IPS-20b (cell line): ENCODE results near the gene NMNAT2.

Experiments used
- H3K27ac ChIP-seq: one replicate; pipeline ENCODE4 v1.5.1; 2013; ENCODE audit warnings: low read length
- H3K27me3 ChIP-seq: 2 replicates; pipeline ENCODE4 v1.6.1; 2013; ENCODE audit warnings: mild to moderate bottlenecking, low read length, inconsistent platforms; ENCODE audit not compliant: insufficient read depth
- H3K36me3 ChIP-seq: 2 replicates; pipeline ENCODE4 v1.6.1; 2013; ENCODE audit warnings: low read depth, mild to moderate bottlenecking, inconsistent platforms, low read length, moderate library complexity; ENCODE audit not compliant: insufficient read depth
- H3K4me1 ChIP-seq: 2 replicates; pipeline ENCODE4 v1.6.1; 2013; ENCODE audit warnings: mild to moderate bottlenecking, control low read depth, inconsistent platforms, low read length, moderate library complexity; ENCODE audit not compliant: insufficient read depth
- H3K4me3 ChIP-seq: 2 replicates; pipeline ENCODE4 v1.5.1; 2013; ENCODE audit warnings: mild to moderate bottlenecking, low read length, inconsistent platforms
- H3K9ac ChIP-seq: 2 replicates; pipeline ENCODE4 v1.6.1; 2013; ENCODE audit warnings: low read depth, mild to moderate bottlenecking, inconsistent platforms, low read length, moderate library complexity
- H3K9me3 ChIP-seq: 2 replicates; pipeline ENCODE4 v1.6.1; 2013; ENCODE audit warnings: mild to moderate bottlenecking, low read depth, low read length, inconsistent platforms; ENCODE audit not compliant: insufficient read depth

NMNAT2 gene

GRCh38 chr1:183239220-183239742 lies 178.9 kb downstream of the NMNAT2 start:
- Histone ChIP-seq H3K9ac (no peak overlapping the region), H3K36me3 (no peaks in the 10 kb centered on the region), H3K27ac (no peak overlapping the region), H3K4me3 (no peak overlapping the region), H3K4me1 (peaks cover 12% of the 10 kb centered on the region), H3K27me3 (no peaks in the 10 kb centered on the region), H3K9me3 (no peaks in the 10 kb centered on the region)

DNA sequence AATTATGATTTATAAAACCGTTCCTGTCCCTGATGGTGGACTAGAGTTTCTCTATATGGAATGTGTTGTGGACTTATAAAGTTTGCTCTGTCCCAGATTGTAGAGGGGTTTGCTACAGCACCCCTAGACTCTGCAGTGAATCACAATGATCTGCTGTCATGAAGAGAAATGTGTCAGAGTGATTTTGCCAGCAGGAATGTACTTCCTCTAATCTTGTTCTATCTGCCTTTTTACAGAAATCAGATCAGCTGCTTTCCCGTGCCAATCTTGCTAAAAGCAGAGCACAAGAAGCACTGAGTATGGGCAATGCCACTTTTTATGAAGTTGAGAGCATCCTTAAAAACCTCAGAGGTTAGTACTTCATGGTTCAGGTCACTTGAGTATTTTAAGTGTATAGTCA lies 180.1 kb downstream of the NMNAT2 start:
- Histone ChIP-seq H3K9ac (no peak overlapping the region), H3K4me1 (peaks cover 14% of the 10 kb centered on the region), H3K27me3 (no peaks in the 10 kb centered on the region), H3K27ac (no peak overlapping the region), H3K36me3 (no peaks in the 10 kb centered on the region), H3K4me3 (no peak overlapping the region), H3K9me3 (no peaks in the 10 kb centered on the region)

GRCh38 chr1:183237046-183237445 lies 181.1 kb downstream of the NMNAT2 start:
- Histone ChIP-seq H3K9me3 (no peaks in the 10 kb centered on the region), H3K4me3 (no peak overlapping the region), H3K27me3 (no peaks in the 10 kb centered on the region), H3K9ac (no peak overlapping the region), H3K4me1 (peaks cover 14% of the 10 kb centered on the region), H3K36me3 (no peaks in the 10 kb centered on the region), H3K27ac (no peak overlapping the region)

- no peak overlapping the region for H3K27ac ChIP-seq
Measured at GRCh38 chr1:183236158-183236725, 181.9 kb downstream of the NMNAT2 start.

DNA sequence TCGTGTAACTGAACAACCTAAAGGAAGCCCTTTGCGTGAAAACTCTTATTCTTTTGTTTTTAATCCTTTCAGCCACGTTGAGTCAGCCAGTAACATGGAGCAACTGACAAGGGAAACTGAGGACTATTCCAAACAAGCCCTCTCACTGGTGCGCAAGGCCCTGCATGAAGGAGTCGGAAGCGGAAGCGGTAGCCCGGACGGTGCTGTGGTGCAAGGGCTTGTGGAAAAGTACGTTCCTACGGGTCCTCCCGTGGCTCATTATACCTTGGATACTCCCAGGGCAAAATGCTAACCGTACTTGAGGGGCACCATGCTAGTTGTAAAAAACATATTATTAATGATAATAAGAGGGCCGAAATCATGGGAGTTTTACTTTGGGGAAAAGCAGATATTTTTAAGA lies 182.7 kb downstream of the NMNAT2 start:
- Histone ChIP-seq H3K4me1 (peaks cover 14% of the 10 kb centered on the region), H3K9me3 (no peaks in the 10 kb centered on the region), H3K36me3 (no peaks in the 10 kb centered on the region), H3K27ac (no peak overlapping the region), H3K9ac (peak overlapping the region; percentile 56; the same call in 1 of the 2 replicates), H3K27me3 (no peaks in the 10 kb centered on the region), H3K4me3 (peak overlapping the region; percentile 54; the same call in 1 of the 2 replicates)

More at GRCh38 chr1:183236158-183236725, 181.9 kb downstream of the NMNAT2 start:
- Histone ChIP-seq H3K36me3 (no peaks in the 10 kb centered on the region), H3K4me3 (no peak overlapping the region), H3K27me3 (no peaks in the 10 kb centered on the region), H3K4me1 (peaks cover 14% of the 10 kb centered on the region), H3K9me3 (no peaks in the 10 kb centered on the region), H3K9ac (no peak overlapping the region)

GRCh38 chr1:183234660-183235476 lies 183.3 kb downstream of the NMNAT2 start:
- H3K27me3 ChIP-seq = no peaks in the 10 kb centered on the region
- H3K4me3 ChIP-seq = peak overlapping the region; percentile 54
- peak overlapping the region; percentile 56; the same call in 1 of the 2 replicates for H3K9ac ChIP-seq
- no peaks in the 10 kb centered on the region for H3K9me3 ChIP-seq
- H3K27ac ChIP-seq = peak overlapping the region; percentile 69
- H3K4me1 ChIP-seq = peaks cover 14% of the 10 kb centered on the region
- no peaks in the 10 kb centered on the region for H3K36me3 ChIP-seq

GRCh38 chr1:183233113-183233512 lies 185.1 kb downstream of the NMNAT2 start:
- Histone ChIP-seq H3K4me1 (peaks cover 14% of the 10 kb centered on the region), H3K27ac (no peak overlapping the region), H3K9ac (no peak overlapping the region), H3K4me3 (no peak overlapping the region), H3K9me3 (no peaks in the 10 kb centered on the region), H3K36me3 (no peaks in the 10 kb centered on the region), H3K27me3 (no peaks in the 10 kb centered on the region)

DNA sequence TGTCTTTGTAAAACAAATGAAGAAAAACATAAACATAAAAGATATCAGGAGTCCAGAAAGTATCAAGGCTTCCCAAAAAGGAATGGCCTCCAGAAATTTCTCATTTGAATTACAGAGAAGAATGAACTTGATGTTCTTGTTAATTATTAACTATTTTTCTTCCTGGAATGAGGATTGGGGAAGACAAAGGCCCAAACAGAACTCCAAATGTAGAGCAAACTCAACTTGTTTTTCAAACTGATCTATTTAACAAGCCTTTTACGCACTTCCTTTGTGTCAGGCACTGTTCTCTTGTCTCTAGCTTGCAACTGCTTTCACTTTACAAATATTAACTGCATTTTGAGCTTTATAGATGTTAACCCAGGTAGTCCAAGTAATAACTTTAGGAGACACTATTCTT lies 186.6 kb downstream of the NMNAT2 start:
- Histone ChIP-seq H3K9ac (no peak overlapping the region), H3K9me3 (no peaks in the 10 kb centered on the region), H3K36me3 (no peaks in the 10 kb centered on the region), H3K4me1 (peaks cover 20% of the 10 kb centered on the region), H3K27me3 (no peaks in the 10 kb centered on the region), H3K27ac (no peak overlapping the region), H3K4me3 (no peak overlapping the region)

DNA sequence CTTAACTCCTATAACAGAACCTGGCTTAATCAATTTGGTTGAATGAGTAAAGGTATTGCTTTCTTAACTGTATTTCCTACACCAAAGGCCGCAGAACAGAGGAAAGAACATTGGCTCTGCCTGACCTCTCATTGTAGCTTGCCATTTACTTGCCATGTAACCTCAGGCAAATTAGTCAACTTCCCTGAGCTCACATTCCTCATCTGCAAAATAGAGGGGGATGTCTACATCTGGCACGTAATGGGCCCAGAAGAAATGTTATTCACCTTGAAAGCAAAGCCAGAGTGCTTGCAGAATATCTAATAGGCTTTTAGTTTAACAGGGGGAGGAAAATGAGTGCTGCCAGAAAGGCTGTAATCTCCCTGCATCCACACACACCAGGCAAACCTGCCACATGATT lies 187.8 kb downstream of the NMNAT2 start:
- Histone ChIP-seq H3K27ac (no peak overlapping the region), H3K9me3 (no peaks in the 10 kb centered on the region), H3K4me3 (no peak overlapping the region), H3K36me3 (no peaks in the 10 kb centered on the region), H3K27me3 (no peaks in the 10 kb centered on the region), H3K9ac (no peak overlapping the region), H3K4me1 (peaks cover 18% of the 10 kb centered on the region)

GRCh38 chr1:183228347-183229220 lies 189.6 kb downstream of the NMNAT2 start:
- Histone ChIP-seq H3K4me1 (peaks cover 7% of the 10 kb centered on the region; the same call in 1 of the 2 replicates), H3K27ac (no peak overlapping the region), H3K27me3 (no peaks in the 10 kb centered on the region), H3K36me3 (no peaks in the 10 kb centered on the region), H3K9me3 (no peaks in the 10 kb centered on the region), H3K4me3 (no peak overlapping the region), H3K9ac (no peak overlapping the region)
